GM18951 (cell line): ENCODE data around the gene HSF4.

Experiments used
- POLR2A ChIP-seq: IDR thresholded peaks from 4 replicates; pipeline ENCODE4 v1.6.1; 2011; ENCODE audit warnings: mild to moderate bottlenecking; ENCODE audit not compliant: insufficient read length, insufficient read depth; ENCODE audit errors: extremely low read depth
- in situ Hi-C: fragments of 300-500 bp; cut with MboI; formaldehyde crosslinking; loops from one replicate; pipeline ENCODE4 v1.12.0; 2022; ENCODE audit warnings: low sequenced_read_pairs, mixed read lengths, inconsistent platforms; ENCODE audit not compliant: unreplicated experiment

The HSF4 gene

GRCh38 chr16:67213197-67214019 lies 48.9 kb downstream of the HSF4 start:
- TF ChIP-seq POLR2A = no peak
- in situ Hi-C loops = no loop called here

GRCh38 chr16:67215706-67216105 lies 51.2 kb downstream of the HSF4 start:
- in situ Hi-C loops = no loop called here
- TF ChIP-seq POLR2A = no peak

DNA sequence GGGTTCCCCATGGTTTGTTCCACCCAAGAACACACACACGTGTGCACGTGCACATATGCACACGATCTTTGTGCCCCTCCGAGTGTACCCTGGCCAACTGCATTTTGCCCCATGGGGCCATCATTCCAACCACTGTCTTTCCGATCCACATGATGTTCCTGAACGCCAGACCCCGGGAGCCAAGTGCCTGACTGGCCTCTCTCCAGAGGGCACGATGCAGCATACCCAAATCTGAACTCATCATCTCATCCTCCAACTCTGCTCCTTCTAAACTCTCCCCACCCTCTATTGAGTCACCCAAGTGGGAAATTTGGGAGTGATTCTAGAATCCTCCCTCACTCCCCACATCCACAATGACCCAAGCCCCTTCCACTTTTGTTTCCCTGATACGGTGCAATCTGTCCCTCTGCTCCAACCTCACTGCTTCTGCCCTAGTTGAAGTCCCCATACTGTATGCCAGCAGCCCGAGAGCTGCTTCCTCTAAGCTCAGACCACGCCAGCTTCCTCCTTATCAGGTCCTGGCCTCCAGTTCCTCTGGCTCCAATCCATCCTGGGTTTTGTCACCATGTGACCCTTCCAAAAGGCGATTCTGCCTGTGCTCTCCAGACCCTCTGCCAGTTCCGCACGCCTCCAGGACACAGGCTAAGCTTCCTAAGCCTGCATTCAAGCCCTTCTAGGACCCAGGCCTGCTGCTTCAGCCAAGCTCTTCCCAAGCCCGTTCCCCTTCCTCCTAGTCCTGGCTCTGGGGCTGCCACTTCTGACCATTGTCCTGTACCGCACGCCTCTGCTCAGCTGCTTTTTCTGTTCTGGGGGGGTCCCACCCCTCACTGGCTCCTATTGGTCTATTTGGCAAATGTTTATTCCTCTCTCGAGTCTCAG lies 52.3 kb downstream of the HSF4 start:
- in situ Hi-C loops = no loop called here
- no peak for TF ChIP-seq POLR2A
